PC-9 (cell line): ENCODE measurements around the gene SV2C. TPM values are rescaled to one million over a fixed set of nuclear protein-coding genes. Genes with fewer than 3 reads are reported as not detected.

ENCODE experiments used
- BruUV-seq: library from RNA; stranded (reverse); fragments of 400-500 nt; replicated peaks from 2 replicates; lab custom pipeline; 2021; lab: Mats Ljungman, UMichigan
- CTCF ChIA-PET: fragments of 300-600 bp; sonication (Branson Sonifier 250); formaldehyde crosslinking; loops from one replicate; lab custom pipeline; 2022; ENCODE audit warnings: antibody characterized with exemption; lab: Charles Lee
- POLR2A ChIA-PET: fragments of 300-600 bp; sonication (Branson Sonifier 250); formaldehyde crosslinking; loops from one replicate; lab custom pipeline; 2022; ENCODE audit warnings: antibody characterized with exemption; ENCODE audit not compliant: unreplicated experiment; lab: Charles Lee
- DNase-seq, 2 experiments: peaks; one replicate each; pipeline versions ENCODE4 v3.0.0 to v3.0.0-alpha.2; 2015 to 2022; ENCODE audit warnings: mixed read lengths in 1 of 2
- H2AFZ ChIP-seq: fragments of 200-600 bp; sonication (generic); 2 replicates; pipeline ENCODE4 v1.8.1; 2017; ENCODE audit warnings: antibody characterized with exemption
- H3F3A ChIP-seq: fragments of 200-600 bp; sonication (generic); 2 replicates; pipeline ENCODE4 v1.8.1; 2017; ENCODE audit warnings: antibody characterized with exemption, mild to moderate bottlenecking, low read depth; ENCODE audit not compliant: insufficient read depth
- H3K27ac ChIP-seq: fragments of 200-600 bp; sonication (generic); 2 replicates; pipeline ENCODE4 v1.6.1; 2016; ENCODE audit warnings: mixed run types
- H3K27me3 ChIP-seq: fragments of 200-600 bp; sonication (generic); 2 replicates; pipeline ENCODE4 v1.6.1; 2016; ENCODE audit warnings: low read depth, mixed run types; ENCODE audit not compliant: insufficient read depth
- H3K36me3 ChIP-seq: fragments of 200-600 bp; sonication (generic); 2 replicates; pipeline ENCODE4 v1.6.1; 2016; ENCODE audit warnings: low read depth, mixed run types
- H3K4me1 ChIP-seq: fragments of 200-600 bp; sonication (generic); replicated peaks from 2 replicates; pipeline ENCODE4 v1.6.1; 2016; ENCODE audit warnings: mixed run types; ENCODE audit not compliant: insufficient read depth
- H3K4me2 ChIP-seq: fragments of 200-600 bp; sonication (generic); 2 replicates; pipeline ENCODE4 v1.6.1; 2017; ENCODE audit warnings: mixed run types
- H3K4me3 ChIP-seq: fragments of 200-600 bp; sonication (generic); 2 replicates; pipeline ENCODE4 v1.6.1; 2016; ENCODE audit warnings: mixed run types
- H3K79me2 ChIP-seq: fragments of 200-600 bp; sonication (generic); 2 replicates; pipeline ENCODE4 v1.6.1; 2017; ENCODE audit warnings: low read depth, mixed run types
- H3K9me2 ChIP-seq: fragments of 200-600 bp; sonication (generic); 2 replicates; pipeline ENCODE4 v1.8.1; 2017; ENCODE audit warnings: mild to moderate bottlenecking; ENCODE audit not compliant: insufficient read depth
- H3K9me3 ChIP-seq: fragments of 200-600 bp; sonication (generic); 2 replicates; pipeline ENCODE4 v1.8.1; 2016; ENCODE audit warnings: low read depth; ENCODE audit not compliant: insufficient read depth
- H4K20me1 ChIP-seq: fragments of 200-600 bp; sonication (generic); 2 replicates; pipeline ENCODE4 v1.8.1; 2017; ENCODE audit not compliant: insufficient read depth
- EZH2 ChIP-seq: fragments of 200-600 bp; sonication (generic); IDR thresholded peaks from 2 replicates; pipeline ENCODE4 v1.8.0; 2017; ENCODE audit warnings: antibody characterized with exemption, low read depth
- intact Hi-C: fragments of 100-400 bp; cut with micrococcal nuclease; formaldehyde crosslinking; loops from one replicate; pipeline ENCODE4 v1.10.0; 2022; ENCODE audit not compliant: unreplicated experiment
- total RNA-seq: library from RNA; stranded (reverse); gene quantifications from 2 replicates; pipeline ENCODE4 v1.2.3, GENCODE V29; 2021
- TF ChIP-seq, protein P1 (sequence below): fragments of 200-600 bp; sonication (generic); conservative IDR thresholded peaks from 2 replicates; pipeline ENCODE4 v1.6.1; 2017; ENCODE audit warnings: mixed run types, antibody characterized with exemption, mild to moderate bottlenecking, moderate library complexity

Gene SV2C
- total RNA-seq, 1 experiment from 2014 or later = not detected

DNA sequence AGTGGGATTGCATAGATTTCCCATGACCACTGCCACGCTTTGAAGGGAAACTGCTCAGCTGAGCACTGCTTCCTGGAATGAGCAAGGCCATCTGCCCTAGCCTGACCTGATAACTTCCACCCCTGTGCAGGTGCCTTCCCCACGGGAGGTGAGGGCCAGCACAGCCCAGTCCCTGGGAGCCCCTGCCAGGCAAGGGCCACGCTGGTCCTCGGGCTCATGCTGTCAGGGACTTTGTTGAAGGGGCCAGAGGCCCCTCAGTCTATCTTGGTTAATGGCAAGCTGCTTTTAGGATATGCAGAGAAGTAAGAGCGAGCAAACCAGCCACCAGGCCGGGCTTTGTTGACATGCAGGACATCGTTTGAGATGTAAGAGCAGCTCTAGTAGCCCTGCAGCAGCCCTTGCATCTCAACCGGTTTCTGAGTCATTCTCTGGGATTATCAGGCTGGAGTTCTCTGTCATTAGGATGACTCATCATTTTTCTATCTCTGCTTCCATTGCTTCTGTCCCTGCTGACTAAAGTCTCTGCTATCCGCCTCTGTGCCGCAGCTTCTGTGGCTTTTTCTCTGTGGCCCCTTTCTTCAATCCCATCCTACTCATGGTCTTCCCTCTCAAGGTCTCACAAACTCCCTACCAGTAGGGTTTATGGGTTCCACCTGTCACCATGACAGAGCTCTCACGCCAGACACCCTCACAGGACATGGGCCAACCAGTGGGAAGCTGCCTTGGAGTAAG, 289.3 kb downstream of the SV2C start:
- H3K4me2 ChIP-seq = peak overlapping the region; percentile 74
- peaks cover 27% of the 10 kb centered on the region; the same call in 1 of the 2 replicates for H3F3A ChIP-seq
- intact Hi-C loops = loop anchor here (2.0 kb wide), 1 partner anchor 30 kb away; the partner anchor contains the start of gene IQGAP2
- ChIA-PET POLR2A (no interaction called here), CTCF (no interaction called here)
- no TSS peak for BruUV-seq
- TF ChIP-seq EZH2 = no peak
- TF ChIP-seq, protein P1, sequence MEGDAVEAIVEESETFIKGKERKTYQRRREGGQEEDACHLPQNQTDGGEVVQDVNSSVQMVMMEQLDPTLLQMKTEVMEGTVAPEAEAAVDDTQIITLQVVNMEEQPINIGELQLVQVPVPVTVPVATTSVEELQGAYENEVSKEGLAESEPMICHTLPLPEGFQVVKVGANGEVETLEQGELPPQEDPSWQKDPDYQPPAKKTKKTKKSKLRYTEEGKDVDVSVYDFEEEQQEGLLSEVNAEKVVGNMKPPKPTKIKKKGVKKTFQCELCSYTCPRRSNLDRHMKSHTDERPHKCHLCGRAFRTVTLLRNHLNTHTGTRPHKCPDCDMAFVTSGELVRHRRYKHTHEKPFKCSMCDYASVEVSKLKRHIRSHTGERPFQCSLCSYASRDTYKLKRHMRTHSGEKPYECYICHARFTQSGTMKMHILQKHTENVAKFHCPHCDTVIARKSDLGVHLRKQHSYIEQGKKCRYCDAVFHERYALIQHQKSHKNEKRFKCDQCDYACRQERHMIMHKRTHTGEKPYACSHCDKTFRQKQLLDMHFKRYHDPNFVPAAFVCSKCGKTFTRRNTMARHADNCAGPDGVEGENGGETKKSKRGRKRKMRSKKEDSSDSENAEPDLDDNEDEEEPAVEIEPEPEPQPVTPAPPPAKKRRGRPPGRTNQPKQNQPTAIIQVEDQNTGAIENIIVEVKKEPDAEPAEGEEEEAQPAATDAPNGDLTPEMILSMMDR = no peak
- H3K27me3 ChIP-seq = no peaks in the 10 kb centered on the region
- peak overlapping the region; percentile 13; the same call in 1 of the 2 replicates for H3K4me3 ChIP-seq
- DNase-seq = peak; percentile 68 to 95
- H3K9me2 ChIP-seq = no peaks in the 10 kb centered on the region
- no peaks in the 10 kb centered on the region for H3K36me3 ChIP-seq
- peak overlapping the region; percentile 81 for H3K27ac ChIP-seq
- H2AFZ ChIP-seq = peak overlapping the region; percentile 59; the same call in 1 of the 2 replicates
- peaks cover 21% of the 10 kb centered on the region for H3K4me1 ChIP-seq
- no peaks in the 10 kb centered on the region for H3K79me2 ChIP-seq
- no peaks in the 10 kb centered on the region for H4K20me1 ChIP-seq
- H3K9me3 ChIP-seq = no peaks in the 10 kb centered on the region

DNA sequence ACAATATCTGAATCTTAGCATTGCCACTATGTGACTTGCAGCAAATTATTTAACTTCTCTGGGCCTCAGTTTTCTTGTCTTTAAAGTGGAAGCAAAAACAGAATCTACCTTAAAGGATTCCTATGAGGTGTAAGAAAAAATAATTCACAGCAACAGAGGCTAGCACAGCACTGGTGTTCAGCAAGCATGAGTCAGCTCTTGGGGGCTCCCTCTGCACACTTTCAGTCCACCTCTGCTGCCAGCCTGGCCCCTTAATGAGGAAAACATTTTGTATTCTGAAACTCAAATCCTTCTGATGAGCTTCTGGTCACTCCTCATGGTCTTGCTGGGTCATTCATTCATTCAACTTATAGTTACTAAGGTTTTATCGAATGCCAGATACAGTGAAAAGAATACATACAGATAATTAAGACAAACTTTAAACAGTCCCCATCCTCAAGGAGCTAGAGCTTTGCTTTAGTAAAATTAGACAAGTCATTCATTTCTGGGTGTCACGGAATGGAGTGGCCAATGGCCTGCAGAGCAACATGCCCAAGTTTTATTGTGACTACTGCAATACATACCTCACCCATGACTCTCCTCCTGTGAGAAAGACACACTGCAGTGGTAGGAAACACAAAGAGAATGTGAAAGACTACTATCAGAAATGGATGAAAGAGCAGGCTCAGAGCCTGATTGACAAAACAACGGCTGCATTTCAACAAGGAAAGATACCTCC, 293.1 kb downstream of the SV2C start:
- Histone ChIP-seq H3K9me2 (no peaks in the 10 kb centered on the region), H3K9me3 (no peaks in the 10 kb centered on the region), H2AFZ (no peak overlapping the region), H3K36me3 (no peaks in the 10 kb centered on the region), H3F3A (peaks cover 18% of the 10 kb centered on the region; the same call in 1 of the 2 replicates), H3K4me3 (no peak overlapping the region), H3K27me3 (no peaks in the 10 kb centered on the region), H3K27ac (no peak overlapping the region), H3K4me2 (no peak overlapping the region), H3K79me2 (no peaks in the 10 kb centered on the region), H3K4me1 (peaks cover 26% of the 10 kb centered on the region), H4K20me1 (no peaks in the 10 kb centered on the region)
- peak in 1 of 2 experiments; percentile 38 for DNase-seq
- TF ChIP-seq, protein P1 = no peak
- no peak for TF ChIP-seq EZH2
- intact Hi-C loops = no loop called here
- ChIA-PET POLR2A (no interaction called here), CTCF (no interaction called here)
- BruUV-seq = no TSS peak

DNA sequence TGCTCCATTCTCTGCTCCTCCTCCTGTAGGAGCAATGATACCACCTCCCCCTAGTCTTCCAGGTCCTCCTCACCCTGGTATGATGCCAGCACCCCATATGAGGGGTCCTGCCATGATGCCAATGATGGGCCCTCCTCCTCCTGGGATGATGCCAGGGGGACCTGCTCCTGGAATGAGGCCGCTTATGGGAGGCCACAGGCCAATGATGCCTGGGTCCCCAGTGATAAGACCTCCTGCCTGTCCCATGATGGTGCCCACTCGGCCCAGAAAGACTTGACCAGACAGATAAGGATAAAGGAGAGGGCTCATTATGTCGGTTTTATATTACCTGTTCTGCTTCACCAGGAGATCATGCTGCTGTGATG, 293.7 kb downstream of the SV2C start:
- H3K79me2 ChIP-seq = no peaks in the 10 kb centered on the region
- H4K20me1 ChIP-seq = no peaks in the 10 kb centered on the region
- no peaks in the 10 kb centered on the region for H3K27me3 ChIP-seq
- H3K9me2 ChIP-seq = no peaks in the 10 kb centered on the region
- TF ChIP-seq EZH2 = no peak
- TF ChIP-seq, protein P1 = no peak
- DNase-seq = peak in 1 of 2 experiments; percentile 10
- no peaks in the 10 kb centered on the region for H3K36me3 ChIP-seq
- H2AFZ ChIP-seq = no peak overlapping the region
- BruUV-seq = no TSS peak
- peaks cover 14% of the 10 kb centered on the region; the same call in 1 of the 2 replicates for H3F3A ChIP-seq
- POLR2A ChIA-PET = no interaction called here
- peaks cover 21% of the 10 kb centered on the region for H3K4me1 ChIP-seq
- H3K9me3 ChIP-seq = no peaks in the 10 kb centered on the region
- no peak overlapping the region for H3K4me3 ChIP-seq
- no peak overlapping the region for H3K4me2 ChIP-seq
- intact Hi-C loops = no loop called here
- CTCF ChIA-PET = no interaction called here
- H3K27ac ChIP-seq = no peak overlapping the region
